Eye (tissue), 1 donor: Measurements from ENCODE around the gene TLE5.

Experiments used
- DNase-seq: peaks from one replicate; pipeline ENCODE4 v3.0.0-alpha.2; 2015

The TLE5 gene, protein sequence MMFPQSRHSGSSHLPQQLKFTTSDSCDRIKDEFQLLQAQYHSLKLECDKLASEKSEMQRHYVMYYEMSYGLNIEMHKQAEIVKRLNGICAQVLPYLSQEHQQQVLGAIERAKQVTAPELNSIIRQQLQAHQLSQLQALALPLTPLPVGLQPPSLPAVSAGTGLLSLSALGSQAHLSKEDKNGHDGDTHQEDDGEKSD

DNA sequence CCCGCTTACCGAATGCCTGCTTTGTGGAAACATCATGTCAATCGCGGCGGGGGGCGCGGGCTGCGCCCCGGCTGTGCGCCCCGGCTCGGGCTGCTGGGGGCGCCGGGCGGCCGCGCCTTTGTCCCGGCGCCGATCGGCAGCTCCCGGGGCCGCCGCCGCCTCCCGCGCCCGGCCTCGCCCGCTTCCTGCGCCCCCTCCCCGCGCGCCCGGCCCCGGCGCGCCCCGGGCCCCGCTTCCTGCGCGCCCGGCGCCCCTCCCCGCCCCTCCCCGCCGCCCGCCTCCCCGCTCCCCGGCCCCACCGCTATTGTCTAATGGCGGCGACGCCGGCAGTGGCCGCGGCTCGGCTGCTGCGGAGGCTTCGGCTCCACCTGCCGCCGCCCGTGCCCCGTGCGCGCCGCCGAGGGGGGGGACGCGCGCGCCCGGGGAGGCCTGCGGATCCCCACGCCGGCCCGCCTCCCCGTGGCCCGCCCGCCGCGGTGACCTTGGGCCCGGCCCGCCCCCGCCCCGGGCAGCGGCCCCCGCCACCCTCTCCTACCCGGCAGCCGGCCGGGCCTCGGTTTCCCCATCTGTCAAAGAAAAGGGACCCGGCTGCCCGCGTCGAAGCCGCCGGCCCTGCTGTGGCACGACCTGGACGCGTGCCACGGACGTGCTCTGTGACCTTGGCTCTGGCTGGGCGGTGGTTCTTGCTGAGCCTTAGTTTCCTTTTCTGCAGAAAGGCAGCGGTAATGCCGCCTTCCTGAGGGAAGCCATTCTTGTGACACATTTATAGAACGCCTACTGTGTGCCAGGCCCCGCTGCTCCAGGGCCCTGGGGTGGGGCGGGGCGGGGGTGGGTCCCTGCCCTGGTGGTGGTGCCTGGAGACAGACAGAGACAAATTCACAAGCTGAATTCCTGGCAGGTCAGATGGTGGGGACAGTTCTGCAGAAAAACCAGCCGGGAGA, at the start of gene TLE5:
Gene TLE5 (minus strand): TSS at position 331 of the 941 bp plus-strand sequence. CDS start 295 bp downstream, at position 36.
- peak; percentile 70 for DNase-seq

DNA sequence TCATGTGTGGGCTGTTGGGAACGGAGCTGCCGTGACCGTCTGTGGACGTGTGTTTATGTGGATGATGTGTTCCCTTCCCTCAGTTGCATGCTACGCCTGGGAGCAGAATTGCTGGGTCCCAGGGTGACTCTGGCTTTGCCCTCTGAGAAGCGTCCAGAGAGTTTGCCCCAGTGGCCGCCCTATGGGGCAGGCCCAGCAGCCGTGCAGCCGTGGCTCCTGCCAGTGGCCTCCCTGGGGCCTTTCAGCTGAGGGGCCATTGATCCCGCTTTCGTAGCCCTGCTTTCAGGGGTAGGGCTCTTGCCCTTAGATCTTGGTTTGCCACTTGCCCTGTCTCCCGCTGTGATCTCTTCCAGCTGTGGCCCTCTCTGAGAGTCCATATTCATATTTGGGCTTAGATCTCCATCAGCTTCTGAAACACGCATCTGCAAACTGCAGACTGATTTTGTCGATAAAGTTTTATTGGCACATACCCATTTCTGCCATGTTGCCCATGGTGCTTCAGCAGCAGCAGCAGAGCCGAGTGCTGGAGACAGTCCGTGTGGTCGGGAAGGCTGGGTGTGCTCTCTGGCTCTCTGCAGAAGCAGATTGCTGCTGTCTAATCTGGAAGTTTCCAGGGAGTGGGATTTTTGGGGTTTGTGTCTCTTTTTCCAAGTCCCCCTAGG, 49.4 kb upstream of the TLE5 start:
- DNase-seq: no peak

DNA sequence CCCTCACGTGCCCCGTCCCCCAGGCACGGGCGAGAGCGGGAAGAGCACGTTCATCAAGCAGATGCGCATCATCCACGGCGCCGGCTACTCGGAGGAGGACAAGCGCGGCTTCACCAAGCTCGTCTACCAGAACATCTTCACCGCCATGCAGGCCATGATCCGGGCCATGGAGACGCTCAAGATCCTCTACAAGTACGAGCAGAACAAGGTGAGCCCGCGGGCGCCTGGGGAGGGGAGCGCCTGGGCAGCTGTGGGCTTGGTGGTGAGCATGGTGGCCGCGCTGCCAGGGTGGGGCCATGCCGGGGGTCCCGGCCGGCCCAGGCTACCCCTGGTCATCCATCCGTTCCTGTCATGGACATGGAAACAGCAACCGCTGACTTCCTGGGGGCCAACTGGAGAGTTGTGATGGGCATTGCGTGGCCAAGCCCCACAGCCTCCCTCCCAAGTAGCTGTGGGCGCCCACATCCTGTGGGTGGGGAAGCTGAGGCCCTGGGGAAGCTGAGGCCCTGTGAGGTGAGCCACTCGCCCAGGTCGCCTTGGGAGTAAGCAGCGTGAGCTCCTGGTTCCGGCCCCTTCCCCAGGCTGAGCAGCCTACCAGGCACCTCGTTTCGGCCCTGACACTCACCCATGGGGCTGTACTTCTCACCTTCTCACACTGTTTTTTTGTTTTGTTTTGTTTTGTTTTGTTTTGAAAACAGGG, 48.0 kb upstream of the TLE5 start:
- DNase-seq: no peak

DNA sequence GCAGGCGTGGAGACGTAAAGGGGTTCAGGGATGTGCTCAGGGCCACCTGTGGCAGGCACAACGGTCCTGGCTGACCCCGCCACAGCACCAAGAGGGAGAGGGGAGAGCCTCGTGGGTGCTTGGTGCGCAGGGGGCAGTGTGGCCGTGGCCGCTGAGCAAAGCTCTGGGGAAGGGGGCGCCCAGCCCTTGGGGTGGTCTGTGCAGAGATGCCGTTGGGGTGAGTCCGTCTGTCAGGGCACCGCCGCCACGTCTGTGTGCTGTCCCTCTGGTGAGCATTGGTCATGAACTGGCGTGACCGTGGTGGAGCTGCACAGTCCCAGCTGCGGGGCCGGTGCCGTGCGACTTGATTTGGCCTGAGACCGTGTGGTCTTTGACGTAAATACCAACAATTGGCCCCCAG, 47.2 kb upstream of the TLE5 start:
- no peak for DNase-seq

DNA sequence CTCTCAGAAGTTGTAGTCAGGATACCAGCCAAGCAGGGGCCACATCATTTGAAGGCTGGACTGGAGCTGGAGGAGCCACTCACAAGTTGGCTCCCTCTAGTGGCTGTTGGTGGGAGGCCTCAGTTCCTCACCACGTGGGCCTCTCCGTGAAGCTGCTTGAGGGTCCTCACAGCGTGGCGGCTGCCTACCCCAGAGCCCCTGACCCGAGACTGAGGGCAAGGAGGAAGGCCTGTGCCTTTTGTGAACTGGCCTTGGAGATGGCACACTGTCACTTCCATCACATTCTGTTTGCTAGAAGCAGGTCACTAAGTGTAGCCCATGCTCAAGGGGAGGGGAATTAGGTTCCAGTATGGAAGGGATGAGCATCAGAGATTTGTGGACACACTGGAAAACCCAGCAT, 46.5 kb upstream of the TLE5 start:
- peak; percentile 70 for DNase-seq

DNA sequence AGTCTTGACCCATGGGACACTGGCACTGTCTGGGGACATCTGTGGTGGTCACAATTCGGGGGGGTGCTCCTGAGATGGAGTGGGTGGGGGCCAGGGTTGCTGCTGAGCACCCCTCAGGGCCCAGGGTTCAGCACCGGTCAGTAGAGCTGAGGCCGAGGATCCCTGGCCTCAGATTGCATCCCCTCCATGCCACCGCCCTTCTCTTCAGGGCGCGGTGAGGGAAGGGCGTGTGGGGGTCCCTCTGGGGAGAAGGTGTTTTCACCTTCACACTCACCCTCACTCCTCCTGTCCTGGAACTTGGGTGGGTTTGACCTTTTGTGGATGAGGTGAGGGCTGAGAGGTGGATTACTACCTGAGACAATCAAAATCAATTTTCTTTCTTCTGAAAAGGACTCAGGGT, 45.4 kb upstream of the TLE5 start:
- no peak for DNase-seq

DNA sequence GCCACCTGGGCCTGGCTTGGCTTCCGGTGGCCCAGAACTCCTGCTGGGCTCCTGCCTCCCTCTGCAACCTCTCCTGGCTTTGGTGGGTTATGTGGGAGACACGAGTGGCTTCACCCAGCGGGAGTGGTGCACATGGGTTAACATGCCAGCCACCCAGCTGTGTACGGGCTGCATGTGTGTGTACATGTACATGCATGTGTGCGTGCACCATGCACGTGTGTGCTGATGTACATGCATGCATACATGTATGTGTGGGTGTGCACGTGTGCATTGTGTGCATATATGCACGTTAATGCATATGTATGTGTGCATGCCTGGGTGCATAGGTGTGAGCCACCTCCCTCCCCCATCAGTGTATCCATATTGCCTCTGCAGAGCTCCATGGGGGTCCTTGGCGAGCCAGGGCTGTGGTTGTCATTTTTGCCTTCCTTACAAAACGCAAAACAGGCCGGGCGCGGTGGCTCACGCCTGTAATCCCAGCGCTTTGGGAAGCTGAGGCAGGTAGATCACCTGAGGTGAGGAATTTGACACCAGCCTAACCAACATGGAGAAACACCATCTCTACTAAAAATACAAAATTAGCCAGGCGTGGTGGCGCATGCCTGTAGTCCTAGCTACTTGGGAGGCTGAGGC, 44.3 kb upstream of the TLE5 start:
- DNase-seq: no peak

DNA sequence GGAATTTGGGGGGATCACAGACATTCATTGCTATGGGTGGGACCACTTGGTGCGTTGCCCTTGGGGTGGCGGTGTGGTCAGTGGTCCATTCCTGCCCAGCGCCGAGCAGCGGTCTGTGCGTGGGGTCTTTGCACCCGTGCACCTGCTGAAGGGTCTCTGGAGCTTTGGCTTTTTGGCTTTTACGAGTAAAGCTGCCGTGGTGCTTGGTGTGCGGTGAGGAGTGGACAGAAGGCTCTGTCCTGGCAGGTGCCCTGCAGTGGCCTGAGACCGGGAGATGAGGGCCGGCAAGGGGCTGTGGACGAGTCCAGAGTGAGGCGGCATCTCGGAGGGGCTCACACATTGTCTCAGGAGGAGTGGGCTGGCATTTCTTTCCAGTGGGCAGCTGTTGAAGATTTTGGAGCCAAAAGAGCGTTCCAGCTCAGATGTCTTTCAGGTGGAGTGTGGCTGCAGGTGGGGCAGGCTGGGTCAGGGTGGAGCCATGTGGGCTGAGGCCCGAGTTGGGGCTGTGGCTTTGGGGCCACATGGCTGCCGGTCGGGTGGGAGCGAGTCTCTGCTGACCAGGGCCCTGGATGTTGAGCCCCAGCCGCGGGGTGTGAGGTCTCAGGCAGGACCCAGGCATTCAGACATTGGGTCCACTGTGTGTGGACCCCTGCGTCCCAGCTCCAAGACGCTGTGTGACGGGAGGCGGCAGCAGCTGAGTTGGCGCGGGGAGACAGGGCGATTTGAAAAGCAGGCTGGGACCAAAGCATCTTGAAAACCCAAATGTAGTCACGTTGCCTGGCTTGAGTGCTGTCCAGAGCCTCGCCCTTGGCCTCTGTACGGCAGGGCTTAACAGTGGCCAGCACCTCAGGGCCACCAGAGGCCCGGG, 43.6 kb upstream of the TLE5 start:
- no peak for DNase-seq

DNA sequence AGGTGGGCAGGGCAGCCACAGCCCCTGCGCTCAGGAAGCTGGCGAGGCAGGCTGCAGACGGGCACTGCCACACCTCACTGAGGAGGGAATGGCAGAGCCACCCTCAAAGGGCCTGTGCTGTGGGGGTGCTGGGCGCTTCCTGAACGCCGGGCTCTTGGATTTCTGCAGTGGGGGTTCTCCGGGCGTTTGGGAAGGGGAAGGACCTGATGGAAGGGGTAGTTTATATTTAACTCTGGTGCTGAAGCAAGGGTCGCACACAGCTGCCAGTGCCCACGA, 42.4 kb upstream of the TLE5 start:
- no peak for DNase-seq

DNA sequence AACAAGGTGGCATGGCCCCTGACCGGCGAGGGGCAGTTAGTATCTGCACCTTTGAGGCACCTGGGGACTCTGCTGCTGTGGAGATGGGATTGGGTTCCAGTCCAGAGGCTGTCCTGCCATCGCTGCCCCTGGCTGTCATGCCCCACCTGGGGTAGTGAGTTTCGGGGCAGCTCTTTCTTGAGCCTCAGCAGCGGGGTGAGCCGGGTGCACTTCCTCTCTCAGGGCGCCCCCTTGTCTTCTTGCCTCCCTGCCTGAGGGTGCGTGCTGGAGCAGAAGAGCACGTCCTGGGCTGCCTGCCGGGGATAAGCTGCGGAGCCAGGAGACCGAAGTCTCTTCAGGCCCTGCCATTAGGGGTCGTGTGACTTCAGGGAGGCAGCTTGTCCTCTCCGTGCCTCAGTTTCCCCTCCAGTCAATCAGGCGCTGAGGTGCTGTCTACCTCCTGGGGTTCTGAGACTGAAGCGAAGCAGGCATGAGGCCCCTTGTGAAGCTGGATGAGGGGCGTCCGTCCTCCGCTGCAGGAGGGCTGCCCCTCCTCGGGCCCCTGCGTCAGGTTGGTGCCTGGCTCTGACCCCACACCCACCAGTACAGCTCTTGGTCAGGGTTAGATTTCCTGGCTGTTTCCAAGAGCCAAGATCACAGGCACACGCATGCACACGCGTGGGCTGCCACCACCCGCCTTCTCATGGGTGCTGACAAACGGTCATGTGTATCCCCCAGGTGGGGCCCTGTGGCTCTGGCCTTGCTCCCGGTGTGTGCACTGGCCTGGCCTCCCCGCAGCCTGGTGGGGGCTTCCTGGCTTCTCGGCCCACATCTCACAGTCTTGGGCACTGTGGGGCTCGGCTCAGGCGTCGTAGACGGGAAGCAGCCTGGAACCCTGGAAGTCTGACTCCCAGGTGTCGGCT, 40.2 kb upstream of the TLE5 start:
- DNase-seq: no peak

DNA sequence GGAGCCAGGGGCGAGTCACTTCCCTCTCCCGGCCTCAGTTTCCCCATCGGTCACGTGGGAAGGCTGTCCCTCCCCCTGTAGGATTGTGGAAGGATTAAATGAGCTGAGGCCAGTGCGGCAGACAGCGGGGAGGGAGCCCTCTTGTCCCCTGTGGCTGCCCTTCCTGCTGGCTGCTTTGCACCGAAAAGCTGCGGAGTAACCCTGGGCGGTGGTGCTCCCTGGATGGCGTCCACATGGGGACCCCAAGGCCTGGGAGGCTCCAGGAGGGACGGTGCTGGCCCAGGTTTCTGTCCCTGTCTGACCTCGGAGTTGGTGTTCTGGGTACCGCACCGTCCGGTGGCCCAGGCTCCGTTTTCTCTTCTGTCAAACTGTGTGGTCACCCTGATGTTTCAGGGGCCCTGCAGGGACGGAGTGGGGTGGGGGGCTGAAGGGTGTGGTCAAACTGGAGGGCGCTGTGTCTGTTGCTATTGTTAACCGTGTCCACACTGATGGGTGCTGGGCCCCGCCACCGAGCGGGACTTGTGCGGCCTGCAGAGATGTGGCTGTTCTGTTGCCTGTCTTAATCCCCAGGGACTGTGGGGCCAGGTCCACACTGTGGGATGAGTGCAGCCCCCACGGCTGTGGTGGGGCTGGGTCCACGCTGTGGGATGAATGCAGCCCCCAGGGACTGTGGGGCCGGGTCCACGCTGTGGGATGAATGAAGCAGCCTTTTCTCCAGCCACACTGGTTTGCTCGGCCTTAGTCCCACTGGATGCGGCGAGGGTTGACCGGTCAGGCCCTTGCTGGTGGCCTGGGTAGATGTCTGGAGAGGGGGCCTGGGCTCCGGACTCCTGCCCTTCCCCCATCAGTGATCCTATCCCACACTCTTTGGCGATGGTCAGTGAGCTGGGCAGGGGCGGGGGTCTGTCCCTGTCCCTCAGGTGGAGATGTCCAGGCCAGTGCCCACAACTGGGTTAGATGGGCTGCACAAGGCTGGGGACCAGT, 38.7 kb upstream of the TLE5 start:
- DNase-seq: no peak

DNA sequence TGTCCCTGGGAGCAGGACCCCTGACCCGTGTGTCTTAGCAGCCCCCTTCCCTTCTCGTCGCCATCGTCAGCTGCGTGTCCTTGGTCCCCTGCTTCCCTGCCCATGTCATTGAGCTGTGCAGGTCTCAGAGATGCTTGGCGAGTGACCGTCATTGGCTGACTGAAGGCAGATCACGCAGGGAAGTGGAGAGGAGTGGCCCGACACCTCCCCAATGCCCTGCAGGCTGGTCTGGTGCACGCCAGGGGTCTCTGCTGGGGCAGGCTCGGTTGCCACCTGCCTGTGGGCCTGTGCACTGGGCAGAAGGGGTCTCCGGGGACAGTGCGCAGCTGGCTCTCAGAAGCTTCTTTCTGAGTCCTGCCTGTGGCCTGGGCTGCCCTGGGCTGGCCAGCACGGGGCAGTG, 38.0 kb upstream of the TLE5 start:
- peak; percentile 56 for DNase-seq

DNA sequence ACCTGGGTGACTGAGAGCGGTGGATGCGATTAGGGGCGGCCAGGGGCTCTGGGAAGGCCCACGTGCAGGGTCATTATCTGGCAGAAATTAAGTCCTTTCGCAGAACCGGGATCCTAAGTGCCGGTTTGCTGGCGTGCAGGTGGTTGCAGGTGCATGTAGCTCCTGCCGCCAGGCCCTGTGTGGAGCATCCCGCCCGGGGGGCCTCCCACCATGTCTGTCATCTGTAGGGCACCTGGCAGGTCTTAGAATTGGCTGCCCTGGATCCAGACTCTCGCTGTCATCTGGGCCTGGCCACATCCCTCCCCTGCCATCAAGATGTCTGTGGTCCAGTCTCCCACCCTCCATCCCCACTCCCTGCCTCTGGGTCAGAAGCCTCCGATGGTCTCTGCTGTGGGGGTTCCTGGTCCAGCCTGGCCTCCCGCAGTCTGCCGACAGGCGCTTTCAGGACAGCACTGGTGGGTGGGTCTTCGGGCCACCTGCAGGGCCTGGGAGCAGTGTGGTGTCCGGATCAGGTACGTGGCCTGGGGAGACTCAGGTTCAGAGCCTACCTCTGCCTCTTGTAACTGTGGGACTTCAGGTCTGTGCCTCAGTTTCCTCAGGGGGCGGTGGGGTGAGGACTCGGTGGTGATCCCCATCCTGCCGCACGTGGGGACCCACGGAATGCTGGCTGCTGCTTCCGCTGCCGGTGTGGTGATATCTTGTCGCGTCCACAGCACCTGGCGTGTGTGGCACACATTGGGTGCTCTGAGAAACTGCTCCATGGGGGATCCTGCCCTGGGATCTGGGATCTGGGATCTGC, 37.3 kb upstream of the TLE5 start:
- no peak for DNase-seq

DNA sequence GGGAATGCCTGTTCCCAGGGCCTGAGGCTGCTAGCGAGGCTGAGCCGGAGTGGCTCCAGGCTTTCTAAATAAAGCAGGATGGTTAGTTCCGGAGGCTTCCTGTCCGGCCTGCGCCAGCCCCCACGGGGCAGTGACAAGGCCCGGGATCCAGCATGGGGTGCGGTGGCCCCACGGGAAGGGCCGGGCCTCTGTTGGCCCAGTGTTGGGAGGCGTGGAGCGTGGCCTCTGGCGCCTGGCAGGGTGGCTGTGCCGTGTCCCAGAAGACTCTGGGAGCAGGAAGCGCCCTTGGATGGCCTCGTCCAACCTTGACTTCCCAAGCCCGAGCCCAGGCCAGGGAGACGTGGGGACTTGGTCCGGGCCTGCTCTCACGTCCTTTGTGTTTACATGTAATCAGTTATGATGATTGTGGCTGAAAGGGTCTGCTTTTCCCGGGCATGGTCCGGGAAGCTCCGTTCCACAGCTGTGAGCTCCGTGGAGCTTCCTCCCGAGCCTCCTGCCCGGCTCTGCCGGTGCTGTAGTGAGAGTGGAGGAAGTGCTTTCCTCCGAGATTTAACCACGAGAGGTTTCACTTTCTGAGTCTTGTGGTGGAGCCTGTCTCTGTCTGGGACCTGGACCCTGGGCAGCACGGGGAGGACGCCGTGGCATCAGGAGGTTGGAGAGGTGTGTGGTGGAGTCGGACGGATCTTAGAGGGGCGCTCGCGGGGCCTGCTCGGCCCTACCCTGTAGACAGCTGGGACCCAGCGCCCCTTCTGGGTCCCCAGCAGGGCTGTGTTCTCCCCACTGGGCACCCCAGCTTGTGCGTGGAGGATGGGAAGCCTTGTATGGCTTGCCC, 36.4 kb upstream of the TLE5 start:
- DNase-seq: no peak

DNA sequence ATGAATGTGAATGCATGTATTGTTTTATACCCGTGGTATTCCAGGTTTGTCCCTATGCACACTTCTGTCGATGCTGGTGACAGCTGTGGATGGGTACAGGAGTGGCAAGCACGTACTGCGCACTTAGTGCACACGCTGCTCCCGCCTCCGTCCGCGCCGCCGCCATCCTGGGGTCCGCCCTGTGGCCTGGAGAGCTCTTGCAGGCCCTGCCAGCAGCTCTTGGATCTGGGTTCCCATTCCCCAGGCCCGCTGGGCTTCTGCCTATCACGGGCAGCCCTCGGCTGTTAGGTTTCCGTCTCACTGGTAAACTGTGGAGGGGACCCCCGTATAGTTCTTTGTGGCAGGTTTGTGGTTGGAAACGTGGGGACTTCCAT, 35.8 kb upstream of the TLE5 start:
- no peak for DNase-seq

DNA sequence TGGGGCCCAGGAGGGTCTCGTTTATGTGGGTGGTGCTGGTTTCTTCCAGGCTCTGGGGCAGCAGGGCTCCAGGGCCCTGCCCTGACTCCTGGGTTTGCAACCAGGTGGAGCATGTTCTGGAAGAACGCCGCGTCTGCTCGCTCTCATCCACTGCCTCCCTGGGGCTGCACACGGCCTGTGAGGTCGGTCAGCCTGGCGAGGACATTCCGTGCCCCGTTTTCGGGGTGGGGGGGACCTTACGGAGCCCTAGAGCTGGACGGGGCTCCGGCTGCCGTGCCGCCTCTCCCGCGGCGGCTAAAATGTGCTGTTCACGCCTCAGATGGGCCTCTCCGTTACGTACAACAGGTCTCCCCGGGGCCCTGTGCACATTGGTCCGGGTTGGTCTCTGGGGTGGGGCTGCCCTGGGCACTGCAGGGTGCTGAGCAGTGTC, 35.2 kb upstream of the TLE5 start:
- DNase-seq: no peak

DNA sequence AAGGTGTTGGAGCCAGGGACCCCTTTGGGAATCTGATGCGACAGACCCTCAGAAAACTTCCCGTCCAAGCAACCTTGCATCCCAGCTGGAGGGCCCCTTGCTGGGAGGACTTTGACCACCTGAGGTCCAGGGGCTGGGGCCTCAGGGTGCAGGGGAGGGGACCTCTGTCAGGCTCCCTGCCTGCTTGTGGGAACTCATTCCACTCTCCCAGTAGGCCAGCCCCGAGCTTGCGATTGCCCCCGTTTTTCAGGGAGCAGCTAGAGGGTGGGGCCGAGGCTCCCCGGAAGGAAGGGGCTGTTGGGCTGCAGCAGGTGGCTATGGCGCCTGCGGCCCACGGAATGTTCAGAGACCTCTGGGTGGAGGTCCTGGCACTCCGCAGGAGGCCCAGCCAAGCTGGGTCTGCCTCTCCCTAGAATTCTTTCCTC, 34.6 kb upstream of the TLE5 start:
- no peak for DNase-seq
